WERI-Rb-1 (cell line): ENCODE results near the gene TAPBPL.

ENCODE experiments used
- DNase-seq: peaks from one replicate; pipeline ENCODE4 v3.0.0-alpha.2; 2020
- H3K27ac ChIP-seq: fragments of 250-450 bp; sonication (Bioruptor Pico); 2 replicates; pipeline ENCODE4 v1.5.1; 2020; ENCODE audit warnings: mild to moderate bottlenecking, moderate library complexity
- H3K27me3 ChIP-seq: fragments of 250-450 bp; sonication (Bioruptor Pico); 2 replicates; pipeline ENCODE4 v1.5.1; 2021; ENCODE audit warnings: mild to moderate bottlenecking, low read depth, moderate library complexity; ENCODE audit not compliant: insufficient read depth, severe bottlenecking
- H3K36me3 ChIP-seq: fragments of 250-450 bp; sonication (Bioruptor Pico); 2 replicates; pipeline ENCODE4 v1.5.1; 2020; ENCODE audit warnings: mild to moderate bottlenecking, moderate library complexity
- H3K4me3 ChIP-seq: 2 replicates; pipeline ENCODE4 v1.5.1; 2011; ENCODE audit warnings: low read depth, mild to moderate bottlenecking, control low read depth, low read length
- H3K9me3 ChIP-seq: fragments of 250-450 bp; sonication (Bioruptor Pico); 2 replicates; pipeline ENCODE4 v1.5.1; 2021; ENCODE audit warnings: mild to moderate bottlenecking, moderate library complexity; ENCODE audit not compliant: severe bottlenecking
- TF ChIP-seq, protein P1 (sequence below): IDR thresholded peaks from 2 replicates; pipeline ENCODE4 v1.5.1; 2011; ENCODE audit warnings: low read depth, mild to moderate bottlenecking, control low read depth, inconsistent platforms, low read length

The TAPBPL gene

DNA sequence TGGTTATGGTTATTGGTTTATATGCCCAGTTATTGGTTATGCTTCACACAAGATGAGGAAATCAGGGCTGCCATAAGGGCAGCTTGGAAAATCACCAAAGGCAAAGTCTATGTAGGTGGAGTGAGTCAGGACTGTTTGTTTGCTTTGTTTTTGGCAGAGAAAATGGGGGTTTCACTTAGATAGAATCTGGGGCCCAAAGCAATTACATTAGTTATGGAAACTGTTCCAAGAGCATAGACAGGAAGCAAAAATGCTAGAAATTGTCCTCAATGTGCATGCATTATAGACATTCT lies 16.4 kb downstream of the TAPBPL start:
- Histone ChIP-seq H3K27ac (no peak overlapping the region), H3K4me3 (no peak overlapping the region), H3K27me3 (no peaks in the 10 kb centered on the region), H3K9me3 (no peaks in the 10 kb centered on the region), H3K36me3 (peaks cover 23% of the 10 kb centered on the region)
- TF ChIP-seq, protein P1, sequence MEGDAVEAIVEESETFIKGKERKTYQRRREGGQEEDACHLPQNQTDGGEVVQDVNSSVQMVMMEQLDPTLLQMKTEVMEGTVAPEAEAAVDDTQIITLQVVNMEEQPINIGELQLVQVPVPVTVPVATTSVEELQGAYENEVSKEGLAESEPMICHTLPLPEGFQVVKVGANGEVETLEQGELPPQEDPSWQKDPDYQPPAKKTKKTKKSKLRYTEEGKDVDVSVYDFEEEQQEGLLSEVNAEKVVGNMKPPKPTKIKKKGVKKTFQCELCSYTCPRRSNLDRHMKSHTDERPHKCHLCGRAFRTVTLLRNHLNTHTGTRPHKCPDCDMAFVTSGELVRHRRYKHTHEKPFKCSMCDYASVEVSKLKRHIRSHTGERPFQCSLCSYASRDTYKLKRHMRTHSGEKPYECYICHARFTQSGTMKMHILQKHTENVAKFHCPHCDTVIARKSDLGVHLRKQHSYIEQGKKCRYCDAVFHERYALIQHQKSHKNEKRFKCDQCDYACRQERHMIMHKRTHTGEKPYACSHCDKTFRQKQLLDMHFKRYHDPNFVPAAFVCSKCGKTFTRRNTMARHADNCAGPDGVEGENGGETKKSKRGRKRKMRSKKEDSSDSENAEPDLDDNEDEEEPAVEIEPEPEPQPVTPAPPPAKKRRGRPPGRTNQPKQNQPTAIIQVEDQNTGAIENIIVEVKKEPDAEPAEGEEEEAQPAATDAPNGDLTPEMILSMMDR, result no peak
- no peak for DNase-seq

DNA sequence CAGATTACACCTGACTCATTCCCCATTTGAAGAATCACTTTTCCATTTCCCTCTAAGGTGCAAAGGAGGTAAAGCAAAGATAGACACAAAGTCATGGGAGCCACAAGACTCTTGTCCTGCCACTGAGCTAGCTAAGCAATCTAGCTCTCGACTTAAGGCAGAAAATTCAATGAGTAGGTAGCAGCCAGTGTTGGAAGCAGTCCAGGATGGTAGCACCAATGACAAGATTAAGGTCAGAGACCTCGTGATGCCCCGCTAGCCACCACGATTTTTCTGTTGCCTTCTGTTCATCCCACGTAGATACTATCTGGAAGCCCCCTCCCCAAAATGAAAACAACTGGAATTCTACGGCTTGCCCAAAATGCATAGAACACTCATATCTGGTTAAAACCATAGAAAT lies 17.2 kb downstream of the TAPBPL start:
- Histone ChIP-seq H3K9me3 (no peaks in the 10 kb centered on the region), H3K27me3 (no peaks in the 10 kb centered on the region), H3K4me3 (no peak overlapping the region), H3K36me3 (peaks cover 20% of the 10 kb centered on the region), H3K27ac (no peak overlapping the region)
- DNase-seq, result no peak
- TF ChIP-seq, protein P1, result no peak

DNA sequence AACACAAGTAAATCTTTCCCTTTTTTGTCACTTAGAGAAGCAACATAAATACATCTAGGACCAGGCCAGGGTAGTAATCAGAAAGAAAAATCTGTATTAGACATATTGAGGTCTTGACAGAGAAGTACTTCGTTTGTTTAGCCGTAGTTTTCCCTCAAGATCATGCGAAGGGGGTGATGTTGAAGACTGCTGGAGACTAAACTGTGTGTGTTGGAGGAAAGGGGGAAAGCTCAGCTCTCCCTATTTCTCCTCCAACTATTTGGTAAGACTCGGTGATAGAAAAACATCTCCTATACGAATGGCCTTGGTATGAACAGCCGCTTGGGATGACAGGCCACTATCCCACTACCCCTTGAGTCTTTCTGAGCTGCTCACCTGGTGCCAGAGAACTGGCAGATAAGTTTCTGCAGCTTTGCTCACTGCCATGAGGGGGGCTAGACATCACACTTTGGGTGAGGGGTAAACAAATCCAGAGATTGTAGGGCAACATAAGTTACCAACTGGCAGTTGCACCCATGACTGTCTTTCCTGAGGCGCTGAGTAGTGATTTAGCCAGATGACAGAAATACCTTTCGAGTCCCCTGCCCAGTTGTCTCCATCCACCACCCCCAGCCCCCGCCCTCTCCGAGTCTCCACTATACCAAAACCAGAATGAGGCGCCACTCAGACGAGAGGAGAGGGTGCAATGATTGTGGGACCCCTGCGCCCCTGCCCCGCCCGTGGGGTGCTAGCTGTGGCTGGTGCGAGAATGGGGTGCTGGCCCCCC lies 17.9 kb downstream of the TAPBPL start:
- H3K9me3 ChIP-seq, result no peaks in the 10 kb centered on the region

DNA sequence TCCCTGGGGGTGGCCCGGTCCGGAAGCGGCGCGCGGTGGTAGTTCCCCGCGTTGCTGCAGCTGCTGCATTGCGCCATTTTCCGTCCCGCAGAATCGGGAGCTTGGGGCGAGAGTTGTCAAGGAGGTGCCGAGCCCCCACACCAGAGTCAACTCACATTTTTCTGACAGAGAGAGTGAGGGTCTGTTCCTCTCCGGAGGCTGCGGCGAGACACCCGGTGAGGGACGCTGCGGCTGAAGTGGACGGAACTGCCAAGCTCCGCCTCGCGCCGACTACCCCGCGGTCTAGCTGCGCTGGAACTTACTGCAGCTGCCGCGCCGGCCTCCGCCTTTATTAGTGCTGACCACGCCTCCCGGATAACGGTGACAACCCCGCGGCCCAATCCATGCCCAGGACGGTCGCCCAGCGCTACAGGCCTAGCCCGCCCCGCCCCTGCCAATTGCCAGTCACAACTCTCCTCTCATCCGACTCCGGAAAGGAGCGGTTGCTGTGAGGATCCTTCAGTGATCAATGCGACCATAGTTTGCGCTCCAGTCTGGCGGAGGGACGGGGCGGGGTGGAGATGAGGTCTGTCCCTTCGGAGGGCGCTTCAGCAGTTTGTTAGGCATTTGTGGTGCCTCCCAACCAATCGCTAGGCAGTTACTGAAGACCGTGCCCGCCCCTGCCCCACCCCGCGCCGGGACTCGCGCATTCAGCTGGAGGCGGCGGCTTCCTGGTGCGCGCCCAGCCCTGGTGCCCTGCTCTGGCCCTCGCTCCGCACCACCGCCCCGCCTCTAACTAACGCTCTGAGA lies 18.7 kb downstream of the TAPBPL start, which contains the start of gene VAMP1:
TSS of gene VAMP1 (minus strand) at position 303 of the 789 bp plus-strand sequence. CDS start at position 157, 146 bp downstream.
- peaks cover 8% of the 10 kb centered on the region for H3K36me3 ChIP-seq
- H3K27ac ChIP-seq, result peak within 1 kb of the TSS; percentile 78
- TF ChIP-seq, protein P1, result no peak
- peak within 1 kb of the TSS; percentile 81 for H3K4me3 ChIP-seq
- peak; percentile 99 for DNase-seq
- no peaks in the 10 kb centered on the region for H3K9me3 ChIP-seq
- H3K27me3 ChIP-seq, result no peaks in the 10 kb centered on the region

More for the DNA sequence above, 17.9 kb downstream of the TAPBPL start:
- Histone ChIP-seq H3K4me3 (peak overlapping the region; percentile 81), H3K27ac (peak overlapping the region; percentile 78), H3K36me3 (peaks cover 13% of the 10 kb centered on the region), H3K27me3 (no peaks in the 10 kb centered on the region)
- no peak for DNase-seq
- TF ChIP-seq, protein P1, result no peak

DNA sequence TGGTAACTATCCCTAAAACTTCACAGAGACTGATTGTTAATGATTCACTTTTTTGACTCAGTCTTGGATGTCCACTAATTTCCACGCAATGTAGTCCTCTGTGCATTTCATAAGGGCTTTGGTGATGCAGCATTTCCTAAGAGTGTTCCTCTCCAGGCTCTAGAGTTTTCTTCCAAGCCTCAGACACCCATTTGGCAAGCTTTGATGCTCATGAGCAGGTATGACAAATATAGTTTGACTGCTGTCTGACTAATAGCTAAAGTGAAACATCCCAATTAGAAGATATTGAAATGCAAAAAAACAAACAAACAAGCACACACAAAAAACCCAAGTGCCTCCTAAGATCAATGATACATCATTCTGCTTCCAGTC lies 20.1 kb downstream of the TAPBPL start:
- H3K36me3 ChIP-seq, result no peaks in the 10 kb centered on the region; the same call in 1 of the 2 replicates
- DNase-seq, result no peak
- H3K4me3 ChIP-seq, result no peak overlapping the region
- no peaks in the 10 kb centered on the region for H3K9me3 ChIP-seq
- no peaks in the 10 kb centered on the region for H3K27me3 ChIP-seq
- no peak overlapping the region for H3K27ac ChIP-seq
- TF ChIP-seq, protein P1, result no peak
